Activated T-cell treated with anti-CD3 and anti-CD28 coated beads for 24 hours (primary cell): Measurements from ENCODE around the gene MFSD12.

Experiments used
- DNase-seq: peaks from one replicate; pipeline ENCODE4 v3.0.0-alpha.2; 2020; ENCODE audit warnings: low read depth

MFSD12 gene

DNA sequence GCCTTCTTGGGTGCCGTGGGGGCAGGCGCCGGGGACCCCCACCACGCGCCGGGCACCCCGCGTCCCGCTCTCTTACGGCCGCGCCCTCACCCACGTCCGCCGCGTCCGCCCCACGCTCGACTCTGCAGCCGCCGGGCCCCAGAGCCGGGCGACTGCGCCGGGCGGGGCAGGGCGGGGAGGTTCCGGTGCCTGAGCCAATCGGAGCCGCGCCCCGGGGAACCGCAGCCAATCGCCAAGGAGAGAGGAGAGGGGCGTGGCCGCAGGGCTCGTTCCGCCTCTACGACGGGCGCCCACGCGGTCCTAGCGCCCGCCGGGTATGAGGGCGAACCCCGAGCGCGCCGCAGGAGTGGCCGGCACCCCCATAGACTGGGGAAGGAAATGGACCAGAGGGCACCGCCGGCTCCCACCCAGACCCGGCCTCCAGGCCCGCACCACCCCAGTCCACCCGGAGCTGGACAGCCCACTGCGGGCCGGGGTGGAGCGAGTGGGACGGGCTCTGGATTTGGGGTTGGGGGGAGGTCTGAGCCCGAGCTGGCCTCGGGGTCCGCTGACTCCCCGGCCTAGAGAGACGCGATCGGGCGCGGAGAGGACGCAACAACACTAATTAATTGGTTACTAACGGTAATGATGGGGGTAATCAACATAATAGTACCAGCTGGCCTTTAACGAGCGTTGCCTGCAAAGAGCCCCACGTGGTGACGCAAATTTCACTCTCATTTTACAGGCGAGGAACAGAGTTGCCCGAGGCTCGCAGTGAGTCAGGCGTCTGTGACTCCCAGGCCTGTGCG lies at the start of gene MFSD12:
Gene MFSD12, minus strand, starts transcription at position 126 of the 788 bp plus-strand sequence. CDS start 183 bp downstream, outside the sequence.
- peak; percentile 94 for DNase-seq

GRCh38 chr19:3606690-3607289 lies 49.4 kb upstream of the MFSD12 start, which contains the start of gene TBXA2R:
Gene TBXA2R, minus strand, starts transcription at chr19:3606875. Its CDS starts 6,241 bp downstream, at chr19:3600634.
- peak; percentile 32 for DNase-seq

- DNase-seq, result no peak
Measured at GRCh38 chr19:3606174-3606689, 48.8 kb upstream of the MFSD12 start.

GRCh38 chr19:3605770-3606169 lies 48.4 kb upstream of the MFSD12 start:
- DNase-seq, result no peak

GRCh38 chr19:3605361-3605760 lies 48.0 kb upstream of the MFSD12 start:
- DNase-seq, result no peak

- no peak for DNase-seq
Measured at GRCh38 chr19:3604987-3605343, 47.6 kb upstream of the MFSD12 start.

GRCh38 chr19:3604227-3604986 lies 47.0 kb upstream of the MFSD12 start:
- DNase-seq, result no peak

GRCh38 chr19:3603121-3603811 lies 45.9 kb upstream of the MFSD12 start:
- DNase-seq, result no peak

- no peak for DNase-seq
Measured at GRCh38 chr19:3601021-3601420, 43.6 kb upstream of the MFSD12 start.

DNA sequence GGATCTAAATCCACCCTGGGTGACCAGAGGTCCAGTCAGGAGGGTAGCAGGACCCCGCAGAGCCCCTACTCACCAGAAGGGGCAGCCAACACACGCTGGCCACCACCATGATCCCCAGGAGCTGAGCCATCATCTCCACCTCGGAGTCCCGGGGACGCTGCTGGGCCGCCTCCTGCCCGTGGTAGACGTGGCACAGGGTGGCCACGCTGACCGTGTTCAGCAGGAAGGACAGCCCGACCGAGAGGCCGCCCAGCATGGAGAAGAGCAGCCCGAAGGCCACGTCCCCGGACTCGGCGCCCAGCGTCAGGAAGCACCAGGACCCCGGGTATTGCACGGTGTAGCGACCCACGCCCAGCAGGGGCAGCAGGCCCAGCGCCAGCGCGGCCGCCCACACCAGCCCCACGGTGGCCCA lies 42.4 kb upstream of the MFSD12 start:
- no peak for DNase-seq

DNA sequence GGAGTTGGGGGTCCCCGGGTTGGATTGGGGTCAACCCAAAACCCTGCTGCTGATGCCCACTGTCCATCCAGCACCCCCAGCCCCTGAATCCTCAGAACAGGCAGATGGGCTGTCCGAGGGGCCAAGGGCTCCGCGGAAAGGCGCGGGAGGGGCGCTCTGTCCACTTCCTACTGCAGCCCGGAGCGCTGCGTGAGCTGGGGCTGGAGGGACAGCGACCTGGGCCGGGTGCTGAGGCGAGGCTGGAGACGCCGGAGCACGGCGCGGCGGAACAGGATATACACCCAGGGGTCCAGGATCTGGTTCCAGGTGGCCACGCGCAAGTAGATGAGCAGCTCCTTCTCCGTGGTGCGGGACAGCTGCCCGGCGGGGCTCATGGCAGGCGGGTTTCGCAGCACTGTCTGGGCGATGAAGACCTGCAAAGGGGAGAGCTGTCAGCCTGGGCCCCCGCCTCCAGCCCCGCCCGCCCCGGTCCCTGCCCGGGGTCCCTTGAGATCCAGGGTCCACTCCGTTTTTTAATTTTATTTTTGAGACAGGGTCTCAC lies 38.2 kb upstream of the MFSD12 start:
- no peak for DNase-seq

DNA sequence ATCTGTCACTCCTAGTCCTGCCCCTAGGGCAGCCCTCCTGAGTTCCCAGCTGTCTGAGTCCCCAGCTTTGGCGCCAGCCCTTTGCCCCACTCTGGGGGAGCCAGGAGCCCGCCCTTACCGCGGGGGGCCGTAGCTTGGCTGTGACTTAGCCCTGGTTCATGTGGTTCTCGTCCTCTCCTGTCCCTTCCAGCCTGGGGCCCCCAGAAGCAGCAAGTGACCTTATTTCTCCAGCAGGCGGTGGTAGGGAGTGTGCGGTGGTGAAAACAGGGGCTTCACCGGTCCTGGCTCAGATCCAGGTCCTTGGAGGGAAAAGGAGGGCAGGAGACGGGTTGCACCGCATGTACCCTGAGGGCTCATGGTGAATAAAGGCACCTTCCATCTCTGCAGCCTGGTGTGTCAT lies 35.8 kb upstream of the MFSD12 start:
- no peak for DNase-seq

DNA sequence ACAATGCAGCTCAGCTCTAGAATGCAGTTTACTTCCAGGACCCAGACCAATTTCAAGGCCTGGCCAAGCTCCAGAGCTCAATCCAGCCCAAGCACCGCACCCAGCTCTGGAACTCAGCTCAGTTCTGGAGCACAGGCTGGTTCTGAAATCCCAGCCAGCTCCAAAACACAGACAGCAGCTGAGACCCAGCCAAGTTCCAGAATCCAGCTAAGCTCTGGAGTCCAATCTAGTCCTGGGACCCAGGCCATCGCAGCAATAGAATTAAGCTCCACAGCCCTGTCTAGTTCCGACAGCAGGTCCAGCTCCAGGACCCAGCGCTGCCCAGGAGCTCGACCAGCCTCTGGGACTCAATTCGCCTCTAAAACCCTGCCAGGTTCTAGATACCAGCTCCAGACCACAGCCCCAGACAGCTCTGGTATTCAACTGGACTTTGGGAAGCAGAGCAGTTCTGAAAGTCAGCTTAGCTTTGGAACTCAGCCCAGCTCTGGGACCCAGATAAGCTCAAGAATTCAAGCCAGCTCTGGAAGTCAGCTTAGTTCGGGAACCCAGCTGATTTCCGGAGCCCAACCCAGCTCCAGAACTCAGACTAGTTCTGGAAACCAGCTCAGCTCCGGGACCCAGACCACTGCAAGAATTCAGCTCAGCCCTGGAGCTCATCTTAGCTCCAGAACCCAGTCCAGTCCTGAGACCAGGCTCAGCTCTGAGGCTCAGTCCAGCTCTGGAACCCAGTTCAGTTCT lies 34.7 kb upstream of the MFSD12 start:
- no peak for DNase-seq

GRCh38 chr19:3590991-3591659 lies 33.7 kb upstream of the MFSD12 start:
- DNase-seq, result no peak

DNA sequence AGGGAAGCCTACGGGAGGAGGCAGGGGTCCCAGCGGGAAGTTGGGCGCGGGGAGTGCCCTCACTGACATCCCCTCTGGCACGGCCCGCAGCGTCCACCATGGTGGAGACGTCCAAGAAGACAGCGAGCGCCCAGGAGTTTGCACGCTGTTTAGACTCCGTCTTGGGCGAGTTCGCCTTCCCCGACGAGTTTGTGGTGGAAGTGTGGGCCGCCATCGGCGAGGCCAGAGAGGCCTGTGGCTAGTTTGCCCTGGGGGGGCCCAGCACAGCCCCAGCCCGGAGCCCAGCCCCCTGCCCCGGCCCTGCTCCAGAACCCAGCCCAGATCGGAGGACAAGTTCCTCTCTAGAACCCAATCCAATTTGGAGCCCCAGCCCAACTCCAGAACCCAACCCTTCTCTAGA lies 32.6 kb upstream of the MFSD12 start:
- no peak for DNase-seq

GRCh38 chr19:3589439-3589838 lies 32.1 kb upstream of the MFSD12 start:
- no peak for DNase-seq

GRCh38 chr19:3586707-3587346 lies 29.4 kb upstream of the MFSD12 start:
- DNase-seq, result no peak

GRCh38 chr19:3586127-3586626 lies 28.8 kb upstream of the MFSD12 start:
- DNase-seq, result no peak

DNA sequence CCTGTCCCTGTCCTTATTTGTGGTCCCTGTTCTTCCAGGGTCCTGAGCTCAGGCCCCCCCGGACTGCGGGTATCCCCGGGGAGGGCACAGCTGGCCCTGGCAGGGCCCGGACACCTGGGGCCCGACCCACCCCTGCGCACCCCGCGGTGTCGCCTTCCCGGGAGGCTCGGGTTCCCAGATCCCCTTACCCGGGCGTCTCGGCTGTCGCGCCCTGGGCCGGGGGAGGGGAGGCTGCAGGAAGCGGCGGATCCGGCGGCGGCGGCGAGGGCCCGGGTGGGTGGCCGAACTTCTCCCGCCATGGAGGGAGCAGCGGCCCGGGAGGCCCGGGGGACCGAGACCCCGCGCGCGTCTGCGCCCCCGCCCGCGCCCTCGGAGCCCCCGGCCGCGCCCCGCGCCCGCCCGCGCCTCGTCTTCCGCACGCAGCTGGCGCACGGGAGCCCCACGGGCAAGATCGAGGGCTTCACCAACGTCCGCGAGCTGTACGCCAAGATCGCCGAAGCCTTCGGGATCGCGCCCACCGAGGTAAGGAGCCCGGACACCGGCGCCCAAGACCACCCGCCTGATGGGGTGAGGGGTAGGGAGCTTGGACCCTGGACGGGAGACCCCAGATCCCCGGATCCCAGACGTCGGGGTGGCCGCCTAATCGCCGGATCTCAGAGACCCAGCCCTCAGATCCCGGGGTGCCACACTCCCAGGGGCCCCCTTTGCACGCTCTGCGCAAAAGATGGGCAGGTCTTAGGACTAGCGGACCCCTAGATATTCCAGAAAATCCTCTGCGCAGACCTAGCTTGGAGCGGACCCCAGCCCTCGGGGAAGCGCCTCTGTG lies 28.1 kb upstream of the MFSD12 start, which contains the start of gene GIPC3:
Gene GIPC3, plus strand, starts transcription at position 178 of the 826 bp plus-strand sequence. Its CDS starts 120 bp downstream, at position 298.
- DNase-seq, result no peak
